Liver (tissue), 3 donors: ENCODE results near the gene REEP1.

Experiments
- JUND ChIP-seq, 2 donors: IDR thresholded peaks; 2 replicates each; pipeline ENCODE4 v1.6.1; 2016; ENCODE audit warnings: antibody characterized with exemption in 2 of 2
- RXRA ChIP-seq, 2 donors: IDR thresholded peaks; 2 replicates each; pipeline ENCODE4 v1.6.1; 2017 to 2018; ENCODE audit warnings: antibody characterized with exemption in 2 of 2, mild to moderate bottlenecking in 1 of 2
- SP1 ChIP-seq: IDR thresholded peaks from 2 replicates; pipeline ENCODE4 v1.6.1; 2018; ENCODE audit warnings: antibody characterized with exemption, mild to moderate bottlenecking
- TF ChIP-seq, protein P1 (sequence below): fragments of 150-350 bp; IDR thresholded peaks from 2 replicates; pipeline ENCODE4 v1.5.1; 2017; ENCODE audit warnings: improper control_type of control experiment, low read depth, low read length; ENCODE audit not compliant: missing input control
- TF ChIP-seq, protein P2 (sequence below): IDR thresholded peaks from 2 replicates; pipeline ENCODE4 v1.6.1; 2016; ENCODE audit warnings: antibody characterized with exemption
- donor health status: healthy.
- donor health status: healthy.

DNA sequence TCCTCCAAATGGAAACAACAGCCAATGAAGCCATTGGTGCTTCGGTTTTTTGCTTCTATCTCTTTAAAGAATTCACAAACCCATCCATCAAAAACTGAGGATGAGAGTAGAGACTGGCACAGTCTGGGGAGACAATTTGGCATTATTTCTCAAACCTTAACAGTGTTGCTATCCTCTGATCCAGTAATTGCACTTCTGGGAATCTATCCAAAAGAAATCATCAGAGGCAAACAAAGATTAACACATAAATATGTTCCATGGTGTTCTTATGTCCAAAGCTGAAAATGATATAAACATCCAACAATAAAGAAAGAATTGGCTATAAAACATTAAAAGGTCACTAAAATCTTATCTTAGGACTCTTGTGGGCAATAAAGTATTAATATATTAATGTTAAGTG is 35.1 kb downstream of the REEP1 start:
- TF ChIP-seq RXRA (IDR thresholded peaks at IDR 0.05) (no peak), SP1 (no peak), JUND (IDR thresholded peaks at IDR 0.05) (no peak)
- TF ChIP-seq, protein P1, sequence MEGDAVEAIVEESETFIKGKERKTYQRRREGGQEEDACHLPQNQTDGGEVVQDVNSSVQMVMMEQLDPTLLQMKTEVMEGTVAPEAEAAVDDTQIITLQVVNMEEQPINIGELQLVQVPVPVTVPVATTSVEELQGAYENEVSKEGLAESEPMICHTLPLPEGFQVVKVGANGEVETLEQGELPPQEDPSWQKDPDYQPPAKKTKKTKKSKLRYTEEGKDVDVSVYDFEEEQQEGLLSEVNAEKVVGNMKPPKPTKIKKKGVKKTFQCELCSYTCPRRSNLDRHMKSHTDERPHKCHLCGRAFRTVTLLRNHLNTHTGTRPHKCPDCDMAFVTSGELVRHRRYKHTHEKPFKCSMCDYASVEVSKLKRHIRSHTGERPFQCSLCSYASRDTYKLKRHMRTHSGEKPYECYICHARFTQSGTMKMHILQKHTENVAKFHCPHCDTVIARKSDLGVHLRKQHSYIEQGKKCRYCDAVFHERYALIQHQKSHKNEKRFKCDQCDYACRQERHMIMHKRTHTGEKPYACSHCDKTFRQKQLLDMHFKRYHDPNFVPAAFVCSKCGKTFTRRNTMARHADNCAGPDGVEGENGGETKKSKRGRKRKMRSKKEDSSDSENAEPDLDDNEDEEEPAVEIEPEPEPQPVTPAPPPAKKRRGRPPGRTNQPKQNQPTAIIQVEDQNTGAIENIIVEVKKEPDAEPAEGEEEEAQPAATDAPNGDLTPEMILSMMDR: no peak
- TF ChIP-seq, protein P2, sequence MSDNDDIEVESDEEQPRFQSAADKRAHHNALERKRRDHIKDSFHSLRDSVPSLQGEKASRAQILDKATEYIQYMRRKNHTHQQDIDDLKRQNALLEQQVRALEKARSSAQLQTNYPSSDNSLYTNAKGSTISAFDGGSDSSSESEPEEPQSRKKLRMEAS: no peak
